GM23248 (cell line): ENCODE results near the gene SH3TC1. TPM values are rescaled to one million over a fixed set of nuclear protein-coding genes. Genes with fewer than 3 reads are reported as not detected.
A peak's percentile ranks its signal among the peaks of the same experiment; 100 is the strongest.

Experiments used
- DNase-seq: peaks from one replicate; pipeline ENCODE4 v3.0.0-alpha.2; 2015
- H2AFZ ChIP-seq: fragments of 200-600 bp; sonication (generic); 2 replicates; pipeline ENCODE4 v1.6.1; 2016; ENCODE audit warnings: antibody characterized with exemption
- H3F3A ChIP-seq: fragments of 200-600 bp; sonication (generic); 2 replicates; pipeline ENCODE4 v1.6.1; 2016; ENCODE audit warnings: mild to moderate bottlenecking, antibody characterized with exemption, mixed run types; ENCODE audit not compliant: insufficient read depth
- H3K27ac ChIP-seq: fragments of 200-600 bp; sonication (generic); 2 replicates; pipeline ENCODE4 v1.5.1; 2016; ENCODE audit warnings: mild to moderate bottlenecking
- H3K27me3 ChIP-seq: fragments of 200-600 bp; sonication (generic); replicated peaks from 2 replicates; pipeline ENCODE4 v1.6.1; 2016; ENCODE audit warnings: mild to moderate bottlenecking; ENCODE audit not compliant: insufficient read depth
- H3K36me3 ChIP-seq: fragments of 200-600 bp; sonication (generic); 2 replicates; pipeline ENCODE4 v1.6.1; 2016; ENCODE audit warnings: low read depth, mild to moderate bottlenecking
- H3K4me1 ChIP-seq: fragments of 200-600 bp; sonication (generic); 2 replicates; pipeline ENCODE4 v1.6.1; 2016; ENCODE audit warnings: mild to moderate bottlenecking; ENCODE audit not compliant: insufficient read depth
- H3K4me2 ChIP-seq: fragments of 200-600 bp; sonication (generic); one replicate; pipeline ENCODE4 v1.6.1; 2016; ENCODE audit warnings: mild to moderate bottlenecking; ENCODE audit not compliant: unreplicated experiment
- H3K4me3 ChIP-seq: fragments of 200-600 bp; sonication (generic); 2 replicates; pipeline ENCODE4 v1.5.1; 2016; ENCODE audit warnings: mild to moderate bottlenecking
- H3K79me2 ChIP-seq: fragments of 200-600 bp; sonication (generic); 2 replicates; pipeline ENCODE4 v1.6.1; 2016; ENCODE audit warnings: mild to moderate bottlenecking; ENCODE audit not compliant: insufficient read depth
- H3K9ac ChIP-seq: fragments of 200-600 bp; sonication (generic); 2 replicates; pipeline ENCODE4 v1.6.1; 2016; ENCODE audit warnings: mild to moderate bottlenecking
- H3K9me2 ChIP-seq: fragments of 200-600 bp; sonication (generic); 2 replicates; pipeline ENCODE4 v1.6.1; 2016; ENCODE audit warnings: mixed run types, mild to moderate bottlenecking, moderate library complexity; ENCODE audit not compliant: insufficient read depth
- H3K9me3 ChIP-seq: fragments of 200-600 bp; sonication (generic); one replicate; pipeline ENCODE4 v1.6.1; 2017; ENCODE audit warnings: low read depth
- H4K20me1 ChIP-seq: fragments of 200-600 bp; sonication (generic); 2 replicates; pipeline ENCODE4 v1.6.0; 2016; ENCODE audit not compliant: insufficient read depth
- EZH2 ChIP-seq: fragments of 200-600 bp; sonication (generic); IDR thresholded peaks from 2 replicates; pipeline ENCODE4 v1.6.1; 2018; ENCODE audit warnings: antibody characterized with exemption, mild to moderate bottlenecking; ENCODE audit not compliant: insufficient read depth, poor library complexity, severe bottlenecking
- EZH2phosphoT487 ChIP-seq: fragments of 200-600 bp; sonication (generic); IDR thresholded peaks from 2 replicates; pipeline ENCODE4 v1.6.1; 2018; ENCODE audit warnings: antibody characterized with exemption, moderate library complexity, mild to moderate bottlenecking, low read depth; ENCODE audit not compliant: insufficient read depth
- WGBS, 2 experiments: methylation state at CpG; one replicate each; pipeline ENCODE4 v1.1.6; 2015 to 2017; ENCODE audit warnings: low lambda C conversion rate in 2 of 2, low coverage in 1 of 2; ENCODE audit errors: missing lambda C conversion rate in 2 of 2; 5-methylcytosine and 5-hydroxymethylcytosine counted together
- in situ Hi-C: fragments of 300-500 bp; cut with MboI; formaldehyde crosslinking; loops from 2 replicates; pipeline ENCODE4 v1.15.0; 2020
- polyA plus RNA-seq: library from polyadenylated mRNA; unstranded; fragments of >200 nt; fragmentation: Nextera tagmentation; extraction: Ambion mirVana; gene quantifications from 2 replicates; pipeline ENCODE4 v1.2.1, GENCODE V29; 2016
- total RNA-seq: library from RNA; depleted of rRNA; stranded (reverse); fragments of >200 nt; shearing (Covaris generic); gene quantifications from 2 replicates; pipeline ENCODE4 v1.2.3, GENCODE V29; 2014

The SH3TC1 gene
- total and polyA plus RNA-seq, 2 experiments from 2014 or later: 2.3 to 6.5 TPM

GRCh38 chr4:8195841-8196458 lies 3.1 kb upstream of the SH3TC1 start:
- Histone ChIP-seq H3K4me2 (no peak overlapping the region), H3K27ac (no peak overlapping the region), H3K4me3 (no peak overlapping the region), H3K4me1 (peaks cover 8% of the 10 kb centered on the region; the same call in 1 of the 2 replicates), H3K36me3 (no peaks in the 10 kb centered on the region), H3K9me3 (no peaks in the 10 kb centered on the region), H3F3A (no peaks in the 10 kb centered on the region), H3K9ac (no peak overlapping the region), H3K79me2 (no peaks in the 10 kb centered on the region), H2AFZ (no peak overlapping the region), H3K27me3 (peaks cover 12% of the 10 kb centered on the region; the same call in 1 of the 2 replicates), H3K9me2 (no peaks in the 10 kb centered on the region), H4K20me1 (no peaks in the 10 kb centered on the region)
- in situ Hi-C loops: no loop called here
- TF ChIP-seq EZH2 (no peak), EZH2phosphoT487 (no peak)
- no peak for DNase-seq
- 76 to 84% methylated on average over 19 to 20 of the region's 20 CpGs for WGBS, 2 experiments

- H3K4me2 ChIP-seq: no peak overlapping the region
- H3K27ac ChIP-seq: no peak overlapping the region
- no peaks in the 10 kb centered on the region for H3F3A ChIP-seq
- H3K79me2 ChIP-seq: no peaks in the 10 kb centered on the region
- no peaks in the 10 kb centered on the region for H3K9me3 ChIP-seq
- H2AFZ ChIP-seq: no peak overlapping the region
- no peaks in the 10 kb centered on the region for H3K36me3 ChIP-seq
- WGBS, 2 experiments: 82 to 83% methylated on average over 12 to 13 of the region's 13 CpGs
- H3K9ac ChIP-seq: no peak overlapping the region
- in situ Hi-C loops: no loop called here
- no peaks in the 10 kb centered on the region for H4K20me1 ChIP-seq
- H3K4me1 ChIP-seq: peaks cover 8% of the 10 kb centered on the region; the same call in 1 of the 2 replicates
- peaks cover 12% of the 10 kb centered on the region; the same call in 1 of the 2 replicates for H3K27me3 ChIP-seq
- H3K9me2 ChIP-seq: no peaks in the 10 kb centered on the region
- DNase-seq: no peak
- no peak overlapping the region for H3K4me3 ChIP-seq
- TF ChIP-seq EZH2 (no peak), EZH2phosphoT487 (no peak)
These were observed 1.6 kb upstream of the SH3TC1 start for GRCh38 chr4:8197521-8197920.

GRCh38 chr4:8198206-8198905 lies 734 bp upstream of the SH3TC1 start:
- Histone ChIP-seq H3K9me3 (no peaks in the 10 kb centered on the region), H3K36me3 (no peaks in the 10 kb centered on the region), H3K4me3 (no peak overlapping the region), H3K27me3 (peaks cover 12% of the 10 kb centered on the region; the same call in 1 of the 2 replicates), H3K27ac (no peak overlapping the region), H3K4me2 (no peak overlapping the region), H3K9me2 (no peaks in the 10 kb centered on the region), H3F3A (no peaks in the 10 kb centered on the region), H4K20me1 (no peaks in the 10 kb centered on the region), H3K9ac (no peak overlapping the region), H3K79me2 (no peaks in the 10 kb centered on the region), H2AFZ (no peak overlapping the region), H3K4me1 (peaks cover 8% of the 10 kb centered on the region; the same call in 1 of the 2 replicates)
- 92 to 94% methylated on average over 17 of the region's 17 CpGs for WGBS, 2 experiments
- TF ChIP-seq EZH2 (no peak), EZH2phosphoT487 (no peak)
- no peak for DNase-seq
- in situ Hi-C loops: no loop called here

GRCh38 chr4:8199594-8200301 lies 658 bp downstream of the SH3TC1 start:
- TF ChIP-seq EZH2: no peak
- no peak for TF ChIP-seq EZH2phosphoT487
- H3K9me2 ChIP-seq: no peaks in the 10 kb centered on the region
- in situ Hi-C loops: no loop called here
- H3K4me3 ChIP-seq: peak overlapping the region; percentile 51
- no peaks in the 10 kb centered on the region for H4K20me1 ChIP-seq
- peak overlapping the region; percentile 68 for H2AFZ ChIP-seq
- H3K4me1 ChIP-seq: peaks cover 8% of the 10 kb centered on the region; the same call in 1 of the 2 replicates
- WGBS, 2 experiments: 92 to 97% methylated on average over 23 to 25 of the region's 26 CpGs
- DNase-seq: no peak
- H3K27me3 ChIP-seq: peaks cover 4% of the 10 kb centered on the region; the same call in 1 of the 2 replicates
- H3K4me2 ChIP-seq: peak overlapping the region; percentile 75
- no peaks in the 10 kb centered on the region for H3K9me3 ChIP-seq
- no peak overlapping the region for H3K27ac ChIP-seq
- peak overlapping the region; percentile 77 for H3K9ac ChIP-seq
- H3K36me3 ChIP-seq: no peaks in the 10 kb centered on the region
- no peaks in the 10 kb centered on the region for H3K79me2 ChIP-seq
- H3F3A ChIP-seq: no peaks in the 10 kb centered on the region
